D341Med (cell line): ENCODE data around the gene FAM216B.

Source experiments
- DNase-seq: peaks from one replicate; pipeline ENCODE4 v3.0.0; 2012; ENCODE audit warnings: low spot score

The FAM216B gene

GRCh38 chr13:42834946-42835345, 53.6 kb downstream of the FAM216B start:
- no peak for DNase-seq

GRCh38 chr13:42836930-42837690, 55.7 kb downstream of the FAM216B start:
- no peak for DNase-seq
